Kasumi-1 (cell line): Measurements from ENCODE around the gene ECI1.

Experiments used
- DNase-seq, 2 experiments: peaks; one replicate each; lab custom pipeline; 2025; lab: John Stamatoyannopoulos, UW

The ECI1 gene

GRCh38 chr16:2195322-2196161 is 55.8 kb downstream of the ECI1 start:
- DNase-seq, result no peak

GRCh38 chr16:2194852-2195321 is 56.5 kb downstream of the ECI1 start:
- peak in 1 of 2 experiments; percentile 1 for DNase-seq

GRCh38 chr16:2194166-2194834 is 57.1 kb downstream of the ECI1 start:
- DNase-seq, result no peak

- DNase-seq, result no peak
Measured at GRCh38 chr16:2191446-2191706, 60.0 kb downstream of the ECI1 start.

- DNase-seq, result no peak
Measured at GRCh38 chr16:2190659-2191445, 60.5 kb downstream of the ECI1 start.

GRCh38 chr16:2190002-2190658 is 61.3 kb downstream of the ECI1 start:
- DNase-seq, result no peak
